HepG2 (cell line): ENCODE results near the gene KMT2A. TPM values are rescaled to one million over a fixed set of nuclear protein-coding genes. Genes with fewer than 3 reads are reported as not detected.
A peak's percentile ranks its signal among the peaks of the same experiment; 100 is the strongest.

Source experiments
- ATAC-seq: fragments of 200-7000 bp; cut with Tn5 transposase; 3 replicates; pipeline ENCODE4 v1.9.1; 2020; ENCODE audit warnings: mild to moderate bottlenecking, moderate library complexity
- BruUV-seq: library from RNA; stranded (reverse); fragments of 400-500 nt; replicated peaks from 2 replicates; lab custom pipeline; 2021; lab: Mats Ljungman, UMichigan
- CTCF ChIA-PET: fragments of 300-600 bp; formaldehyde crosslinking; extraction: SDS; loops from one replicate; lab custom pipeline; 2021; ENCODE audit warnings: low total read pairs, inconsistent platforms, low intra/inter-chr PET ratio; lab: Yijun Ruan, JAX
- POLR2A ChIA-PET: fragments of 350-600 bp; sonication (Branson Sonifier 250); formaldehyde crosslinking; loops from one replicate; lab custom pipeline; 2020; ENCODE audit warnings: antibody characterized with exemption, inconsistent platforms; lab: Yijun Ruan, JAX
- DNase-seq: peaks from one replicate; pipeline ENCODE4 v3.0.0-alpha.2; 2015; ENCODE audit warnings: low spot score
- FAIRE-seq: peaks from 3 replicates; lab custom pipeline; 2011; peaks lifted over from hg19 to GRCh38; lab: Jason Lieb, UNC
- H2AFZ ChIP-seq: one replicate; pipeline ENCODE4 v1.6.1; 2011; ENCODE audit warnings: low read length, inconsistent platforms
- H3K27ac ChIP-seq: fragments of 300-600 bp; 3 replicates; pipeline ENCODE4 v1.8.0; 2011; ENCODE audit warnings: mixed run types, mild to moderate bottlenecking, mixed read lengths, low read length, inconsistent platforms; ENCODE audit not compliant: insufficient read depth; ENCODE audit errors: extremely low read length
- H3K27me3 ChIP-seq, 2 experiments: fragments of 200-600 bp in 1 of 2; 2 replicates in 1 of 2; 3 replicates in 1 of 2; pipeline versions ENCODE4 v1.6.0 to v1.8.0; 2011; ENCODE audit warnings: low read length in 2 of 2, mild to moderate bottlenecking in 2 of 2, moderate library complexity in 2 of 2, inconsistent platforms in 1 of 2; ENCODE audit not compliant: insufficient read depth in 2 of 2, control insufficient read depth in 1 of 2
- H3K36me3 ChIP-seq, 2 experiments: fragments of 200-600 bp in 1 of 2; replicated peaks in 1 of 2; 2 replicates in 1 of 2; 3 replicates in 1 of 2; pipeline versions ENCODE4 v1.5.1 to v1.8.0; 2011; ENCODE audit warnings: low read length in 2 of 2, inconsistent platforms in 1 of 2; ENCODE audit not compliant: insufficient read depth in 2 of 2, control insufficient read depth in 1 of 2
- H3K4me1 ChIP-seq: 2 replicates; pipeline ENCODE4 v1.5.1; 2012; ENCODE audit warnings: low read length, inconsistent platforms; ENCODE audit not compliant: insufficient read depth
- H3K4me2 ChIP-seq: 2 replicates; pipeline ENCODE4 v1.6.0; 2011; ENCODE audit warnings: low read depth, low read length, inconsistent platforms
- H3K4me3 ChIP-seq, 3 experiments: fragments of 200-600 bp in 1 of 3; sonication (generic), shearing (Covaris generic) in 1 of 3; replicated peaks in 1 of 3; 2 replicates each; pipeline ENCODE4 v1.5.1; 2011 to 2016; ENCODE audit warnings: low read length in 3 of 3, inconsistent platforms in 2 of 3, low read depth in 2 of 3, mild to moderate bottlenecking in 2 of 3, control low read depth in 1 of 3, mixed read lengths in 1 of 3; ENCODE audit not compliant: insufficient read depth in 1 of 3
- H3K79me2 ChIP-seq: one replicate; pipeline ENCODE4 v1.6.1; 2011; ENCODE audit warnings: low read length, inconsistent platforms; ENCODE audit not compliant: insufficient read depth
- H3K9ac ChIP-seq: 2 replicates; pipeline ENCODE4 v1.6.0; 2011; ENCODE audit warnings: mild to moderate bottlenecking, low read depth, low read length, inconsistent platforms; ENCODE audit not compliant: insufficient read depth
- H3K9me3 ChIP-seq: 2 replicates; pipeline ENCODE4 v1.5.1; 2012; ENCODE audit warnings: mild to moderate bottlenecking, low read length
- H4K20me1 ChIP-seq: 2 replicates; pipeline ENCODE4 v1.6.0; 2011; ENCODE audit warnings: inconsistent platforms, mild to moderate bottlenecking, low read length, moderate library complexity; ENCODE audit not compliant: insufficient read depth
- CHCHD3 ChIP-seq: sonication (generic); formaldehyde crosslinking; IDR thresholded peaks from 2 replicates; pipeline ENCODE4 v1.8.0; 2022; ENCODE audit warnings: mild to moderate bottlenecking, missing genetic modification reagents, moderate library complexity
- HNRNPL ChIP-seq: fragments of 200-400 bp; formaldehyde crosslinking; IDR thresholded peaks from 2 replicates; pipeline ENCODE4 v1.6.1; 2017; ENCODE audit warnings: mild to moderate bottlenecking, low read depth, low read length
- ZNF776 ChIP-seq: sonication (generic); formaldehyde crosslinking; IDR thresholded peaks from 2 replicates; pipeline ENCODE4 v1.4.0; 2020; ENCODE audit warnings: mild to moderate bottlenecking, missing genetic modification reagents
- WGBS: methylation state at CpG from one replicate; pipeline ENCODE4 v1.1.6; 2017; ENCODE audit warnings: low lambda C conversion rate; 5-methylcytosine and 5-hydroxymethylcytosine counted together
- in situ Hi-C: cut with HindIII; loops from 2 replicates; pipeline ENCODE4 v1.10.0; 2017; ENCODE audit warnings: low pct_unique_long_range_greater_than_20kb; ENCODE audit not compliant: extremely low pct_ligation_motif_present
- intact Hi-C: fragments of 100-400 bp; cut with micrococcal nuclease; formaldehyde crosslinking; loops from one replicate; pipeline ENCODE4 v1.10.0; 2022; ENCODE audit not compliant: unreplicated experiment
- polyA plus RNA-seq, 8 experiments: library from polyadenylated mRNA; depleted of rRNA in 3 of 8; stranded (reverse) in 7 of 8; unstranded in 1 of 8; fragments of >200 nt; fragmentation: Illumina TruSeq in 4 of 8; extraction: Trizol in 4 of 8; gene quantifications; 2 replicates each; pipeline versions ENCODE4 v1.2.1 to v1.2.3, GENCODE V29; 2011 to 2016; ENCODE audit warnings: low read depth in 4 of 8, missing spikeins in 1 of 8, mixed read lengths in 1 of 8; ENCODE audit not compliant: insufficient read depth in 1 of 8
- total RNA-seq, 5 experiments: library from RNA; depleted of rRNA; stranded (reverse); fragments of >200 nt; fragmentation: Illumina TruSeq; extraction: Trizol; gene quantifications; 2 replicates each; pipeline ENCODE4 v1.2.3, GENCODE V29; 2016; ENCODE audit warnings: low read depth in 1 of 5
- TF ChIP-seq, protein P1 (sequence below): sonication (generic); formaldehyde crosslinking; IDR thresholded peaks from 2 replicates; pipeline ENCODE4; 2020; ENCODE audit warnings: missing genetic modification reagents, mild to moderate bottlenecking, borderline replicate concordance

The KMT2A gene
- total and polyA plus RNA-seq, 2 of the 13 experiments (the other 11 are each of a cell fraction or from before 2014, with no cell fraction given), result 12.4 to 20.0 TPM

DNA sequence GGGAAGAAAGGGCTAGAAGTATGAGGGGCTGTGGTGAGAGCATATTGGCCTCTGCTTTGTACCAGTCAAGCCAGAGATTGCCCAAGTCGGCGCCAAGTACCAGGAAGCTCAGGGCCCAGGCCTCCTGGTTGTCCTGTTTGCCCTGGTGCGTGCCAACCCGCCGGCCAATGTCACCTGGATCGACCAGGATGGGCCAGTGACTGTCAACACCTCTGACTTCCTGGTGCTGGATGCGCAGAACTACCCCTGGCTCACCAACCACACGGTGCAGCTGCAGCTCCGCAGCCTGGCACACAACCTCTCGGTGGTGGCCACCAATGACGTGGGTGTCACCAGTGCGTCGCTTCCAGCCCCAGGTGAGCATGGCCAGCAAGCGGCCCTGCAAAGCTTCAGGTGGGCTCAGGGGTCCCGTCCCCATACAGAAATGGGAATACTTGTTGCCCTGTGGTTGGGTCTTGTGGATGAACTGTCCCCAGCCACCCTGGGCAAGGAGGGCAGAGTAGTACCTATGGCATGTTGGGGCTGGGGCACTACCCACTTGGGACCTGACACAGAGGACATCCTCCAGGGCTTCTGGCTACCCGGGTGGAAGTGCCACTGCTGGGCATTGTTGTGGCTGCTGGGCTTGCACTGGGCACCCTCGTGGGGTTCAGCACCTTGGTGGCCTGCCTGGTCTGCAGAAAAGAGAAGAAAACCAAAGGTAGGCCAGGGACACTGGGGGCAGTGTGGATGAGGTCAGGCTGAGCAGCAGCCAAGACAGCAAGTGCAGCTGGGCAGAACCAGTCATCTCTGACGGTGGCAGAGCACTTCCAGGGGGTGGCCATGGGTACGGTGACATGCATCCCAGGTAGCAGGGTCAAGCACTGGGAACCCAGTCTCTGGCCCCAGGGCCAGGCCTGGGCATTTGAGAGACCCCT is 96.8 kb downstream of the KMT2A start:
- Histone ChIP-seq H4K20me1 (no peaks in the 10 kb centered on the region), H3K27me3 (no peaks in the 10 kb centered on the region; a peak in 1 of 5 replicates), H2AFZ (no peak overlapping the region), H3K36me3 (no peaks in the 10 kb centered on the region), H3K79me2 (no peaks in the 10 kb centered on the region), H3K27ac (peak overlapping the region; percentile 42), H3K4me3 (0 out of 6 replicates have a peak overlapping the region, but pooled peaks of 1 of the 3 experiments have one; percentile 42), H3K4me2 (peak overlapping the region; percentile 63; the same call in 1 of the 2 replicates), H3K9ac (no peak overlapping the region), H3K4me1 (peaks cover 49% of the 10 kb centered on the region), H3K9me3 (no peaks in the 10 kb centered on the region)
- no TSS peak for BruUV-seq
- TF ChIP-seq HNRNPL (0 out of 2 replicates have a peak, but pooled peaks have one; percentile 51), ZNF776 (CRISPR knock-in tag) (0 out of 2 replicates have a peak, but pooled peaks have one; percentile 7), CHCHD3 (0 out of 2 replicates have a peak, but pooled peaks have one; percentile 15)
- TF ChIP-seq, protein P1, sequence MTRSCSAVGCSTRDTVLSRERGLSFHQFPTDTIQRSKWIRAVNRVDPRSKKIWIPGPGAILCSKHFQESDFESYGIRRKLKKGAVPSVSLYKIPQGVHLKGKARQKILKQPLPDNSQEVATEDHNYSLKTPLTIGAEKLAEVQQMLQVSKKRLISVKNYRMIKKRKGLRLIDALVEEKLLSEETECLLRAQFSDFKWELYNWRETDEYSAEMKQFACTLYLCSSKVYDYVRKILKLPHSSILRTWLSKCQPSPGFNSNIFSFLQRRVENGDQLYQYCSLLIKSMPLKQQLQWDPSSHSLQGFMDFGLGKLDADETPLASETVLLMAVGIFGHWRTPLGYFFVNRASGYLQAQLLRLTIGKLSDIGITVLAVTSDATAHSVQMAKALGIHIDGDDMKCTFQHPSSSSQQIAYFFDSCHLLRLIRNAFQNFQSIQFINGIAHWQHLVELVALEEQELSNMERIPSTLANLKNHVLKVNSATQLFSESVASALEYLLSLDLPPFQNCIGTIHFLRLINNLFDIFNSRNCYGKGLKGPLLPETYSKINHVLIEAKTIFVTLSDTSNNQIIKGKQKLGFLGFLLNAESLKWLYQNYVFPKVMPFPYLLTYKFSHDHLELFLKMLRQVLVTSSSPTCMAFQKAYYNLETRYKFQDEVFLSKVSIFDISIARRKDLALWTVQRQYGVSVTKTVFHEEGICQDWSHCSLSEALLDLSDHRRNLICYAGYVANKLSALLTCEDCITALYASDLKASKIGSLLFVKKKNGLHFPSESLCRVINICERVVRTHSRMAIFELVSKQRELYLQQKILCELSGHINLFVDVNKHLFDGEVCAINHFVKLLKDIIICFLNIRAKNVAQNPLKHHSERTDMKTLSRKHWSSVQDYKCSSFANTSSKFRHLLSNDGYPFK (CRISPR knock-in tag), result no peak
- ATAC-seq (no peak), FAIRE-seq (no peak), DNase-seq (no peak)
- in situ Hi-C loops (loop anchor here (5.0 kb wide), 1 partner anchor 34 kb away; the partner anchor contains the start of gene IFT46), intact Hi-C loops (no loop called here)
- ChIA-PET CTCF (interaction anchor here (1.4 kb wide), 1 partner anchor 33 kb away, joined by 6 read pairs; the partner anchor contains the start of gene IFT46), POLR2A (interaction anchor here (1.4 kb wide), 1 partner anchor 32 kb away, joined by 3 read pairs; no protein-coding TSS in a partner anchor)
- 83% methylated on average over 5 of the region's 19 CpGs for WGBS
